NCI-H510A (cell line): ENCODE results near the gene RPS16.
"Not testable (repeated sequence)": the region's sequence is repeated elsewhere in the genome, so short reads cannot be mapped to it uniquely, and the experiment has no call there.

Experiments
- DNase-seq: peaks from one replicate; lab custom pipeline; 2025; lab: John Stamatoyannopoulos, UW

Gene RPS16

DNA sequence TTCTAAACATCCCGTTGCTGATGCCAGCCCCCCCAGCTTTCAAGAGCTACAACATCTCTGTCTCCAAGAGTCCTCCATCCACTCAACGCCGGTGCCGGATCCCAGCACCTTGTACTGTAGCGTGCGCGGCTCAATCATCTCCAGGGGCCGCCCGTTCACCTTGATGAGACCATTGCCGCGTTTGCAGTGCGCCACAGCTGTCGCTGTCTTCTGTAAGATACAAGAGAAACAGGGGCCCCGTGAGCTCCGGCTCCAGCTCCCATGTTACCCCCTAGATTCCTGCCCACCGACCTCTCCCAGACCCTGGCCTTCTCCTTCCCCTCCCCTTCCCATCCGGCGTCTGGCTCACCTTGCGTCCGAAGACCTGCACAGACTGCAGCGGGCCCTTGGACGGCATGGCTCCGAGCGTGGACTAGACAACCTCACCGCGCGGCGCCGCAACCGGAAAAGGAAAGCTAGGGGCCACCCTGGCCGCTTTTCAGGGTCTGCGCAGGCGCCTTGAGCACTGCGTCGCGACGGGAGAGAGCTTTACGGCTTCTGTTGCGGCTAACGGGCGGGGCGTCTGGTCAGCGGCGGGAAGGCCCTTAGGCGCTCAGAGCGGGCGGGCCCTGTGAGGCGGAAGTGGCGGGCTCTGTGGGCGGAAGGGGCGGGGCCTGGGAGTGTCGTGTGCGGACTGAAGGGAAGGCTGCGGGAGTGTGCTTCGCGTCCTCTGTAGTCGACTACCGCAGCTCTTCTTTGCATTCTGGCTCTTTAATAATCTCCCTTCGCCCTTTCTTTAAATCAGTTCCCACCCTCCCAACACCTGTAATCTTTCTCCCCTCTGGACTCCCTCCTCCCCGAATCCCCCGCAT is at the start of gene RPS16:
TSS of gene RPS16 (minus strand) at position 451 of the 851 bp plus-strand sequence. CDS start at position 397, 54 bp downstream.
- DNase-seq = peak; percentile 95

DNA sequence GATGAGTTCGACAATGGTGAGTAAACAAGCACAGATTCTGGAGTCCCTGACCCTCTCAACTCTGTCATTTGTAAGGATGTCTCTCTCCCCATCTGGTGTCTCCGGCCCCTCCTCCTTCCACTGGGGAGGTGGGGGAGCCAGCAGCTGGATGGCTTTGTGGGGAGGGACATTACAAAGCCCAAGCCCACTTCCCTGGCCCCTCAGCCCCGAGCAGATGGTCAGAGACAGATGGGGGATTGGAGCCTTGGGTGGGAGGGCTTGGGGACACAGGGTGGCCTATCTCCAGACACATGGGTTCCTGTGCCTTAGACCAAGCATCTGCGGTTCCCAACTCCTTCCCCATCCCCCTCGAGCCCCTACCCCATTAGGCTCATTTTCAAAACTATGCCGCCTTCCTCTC is 47.4 kb upstream of the RPS16 start:
- DNase-seq = no peak

DNA sequence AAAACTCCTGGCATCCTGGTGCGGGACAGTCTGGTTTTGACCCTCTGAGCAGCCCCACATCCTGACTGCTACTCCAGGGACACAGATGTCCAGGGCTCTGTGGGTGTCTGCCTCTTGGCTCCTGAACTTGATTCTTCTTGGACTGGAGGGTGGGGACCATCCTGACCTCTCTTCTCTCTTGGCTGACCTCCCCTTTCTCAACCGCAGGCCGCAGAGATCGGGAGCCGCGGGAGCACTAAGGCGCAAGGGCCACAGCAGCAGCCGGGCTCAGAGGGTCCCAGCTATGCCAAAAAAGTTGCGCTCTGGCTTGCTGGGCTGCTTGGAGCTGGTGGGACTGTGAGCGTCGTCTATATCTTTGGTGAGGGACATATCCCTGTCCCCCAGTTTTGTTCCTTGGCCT is 45.9 kb upstream of the RPS16 start:
- DNase-seq = no peak

DNA sequence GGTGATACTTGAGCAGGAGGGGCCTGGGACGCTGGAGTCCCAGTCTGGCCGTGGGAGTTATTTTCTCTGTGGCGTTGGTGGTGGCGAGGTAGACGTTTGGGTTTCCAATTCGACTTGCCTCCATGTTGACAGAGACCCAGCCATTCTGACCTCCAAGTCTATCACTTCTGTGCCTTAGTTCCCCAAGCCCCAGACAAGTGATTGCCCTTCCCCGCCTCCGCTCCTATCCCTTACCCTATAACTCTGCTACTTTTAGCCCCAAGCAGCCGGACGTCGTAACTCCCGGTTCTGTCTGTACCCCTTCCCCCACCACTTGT is 45.4 kb upstream of the RPS16 start:
- no peak for DNase-seq

DNA sequence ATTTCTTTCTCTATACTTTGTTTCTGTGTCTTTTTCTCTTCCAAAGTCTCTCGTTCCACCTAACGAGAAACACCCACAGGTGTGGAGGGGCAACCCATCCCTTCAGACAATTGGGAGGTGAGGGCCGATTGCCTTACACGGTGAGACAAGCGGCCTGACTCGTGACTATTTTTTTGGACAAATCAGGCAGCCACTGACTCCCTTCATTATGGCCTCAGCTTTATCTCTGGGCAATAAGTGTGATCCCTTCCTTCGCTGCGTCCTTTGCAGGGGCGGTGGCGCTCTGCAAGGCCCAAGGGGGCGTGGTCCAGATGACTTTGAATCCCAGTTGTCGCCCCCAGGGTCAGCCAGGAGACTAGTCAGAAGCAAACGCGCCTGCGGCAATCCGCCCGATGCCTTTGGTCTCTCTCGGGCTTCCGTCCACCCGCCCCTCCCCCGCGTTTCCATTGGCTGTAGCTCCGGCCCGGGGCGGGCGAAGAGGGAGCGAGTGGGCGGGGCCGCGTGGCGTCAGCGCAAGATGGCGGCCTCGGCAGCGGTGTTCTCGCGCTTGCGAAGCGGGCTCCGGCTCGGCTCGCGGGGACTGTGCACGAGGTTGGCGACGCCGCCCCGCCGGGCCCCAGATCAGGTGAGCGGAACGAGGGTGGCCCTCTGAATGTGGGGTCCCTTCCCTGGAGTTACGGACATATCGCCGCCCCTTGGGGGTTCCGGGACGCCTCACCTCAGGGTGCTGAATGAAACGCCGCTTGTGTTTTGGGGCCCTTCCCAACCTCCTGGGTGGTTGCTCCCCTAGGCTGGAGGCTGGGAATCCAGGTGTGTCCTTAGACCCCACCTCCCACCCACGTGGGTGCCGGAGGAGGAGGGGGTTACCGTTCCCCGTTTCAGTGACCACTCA is 44.8 kb upstream of the RPS16 start, which contains the start of gene TIMM50:
TSS of gene TIMM50 (plus strand) at position 502 of the 892 bp plus-strand sequence. CDS start at position 518, 16 bp downstream.
- DNase-seq = peak; percentile 97

DNA sequence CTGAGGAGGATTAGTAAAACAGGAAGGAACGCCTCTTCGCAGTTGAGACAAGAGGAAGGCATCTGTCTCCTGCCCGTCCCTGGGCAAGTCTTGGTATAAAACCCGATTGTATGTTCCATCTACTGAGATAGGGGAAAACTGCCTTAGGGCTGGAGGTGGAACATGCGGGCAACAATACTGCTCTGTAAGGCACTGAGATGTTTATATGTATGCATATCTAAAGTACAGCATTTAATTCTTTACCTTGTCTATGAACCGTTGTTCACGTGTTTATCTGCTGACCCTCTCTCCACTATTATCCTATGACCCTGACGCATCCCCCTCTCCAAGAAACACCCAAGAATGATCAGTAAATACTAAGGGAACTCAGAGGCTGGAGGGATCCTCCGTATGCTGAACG is 44.2 kb upstream of the RPS16 start:
- no peak for DNase-seq

DNA sequence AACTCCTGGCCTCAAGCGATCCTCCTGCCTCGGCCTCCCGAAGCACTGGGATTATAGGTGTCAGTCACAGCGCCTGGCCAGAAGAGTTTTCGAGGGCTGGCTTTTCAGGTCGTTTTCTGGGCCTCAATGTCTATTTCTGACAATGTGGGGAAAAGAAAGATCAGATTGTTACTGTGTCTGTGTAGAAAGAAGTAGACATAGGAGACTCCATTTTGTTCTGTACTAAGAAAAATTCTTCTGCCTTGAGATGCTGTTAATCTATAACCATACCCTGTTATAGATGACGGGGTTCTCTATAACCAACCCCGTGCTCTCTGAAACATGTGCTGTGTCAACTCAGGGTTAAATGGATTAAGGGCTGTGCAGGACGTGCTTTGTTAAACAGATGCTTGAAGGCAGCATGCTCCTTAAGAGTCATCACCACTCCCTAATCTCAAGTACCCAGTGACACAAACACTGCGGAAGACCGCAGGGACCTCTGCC is 43.6 kb upstream of the RPS16 start:
- DNase-seq = not testable (repeated sequence)

DNA sequence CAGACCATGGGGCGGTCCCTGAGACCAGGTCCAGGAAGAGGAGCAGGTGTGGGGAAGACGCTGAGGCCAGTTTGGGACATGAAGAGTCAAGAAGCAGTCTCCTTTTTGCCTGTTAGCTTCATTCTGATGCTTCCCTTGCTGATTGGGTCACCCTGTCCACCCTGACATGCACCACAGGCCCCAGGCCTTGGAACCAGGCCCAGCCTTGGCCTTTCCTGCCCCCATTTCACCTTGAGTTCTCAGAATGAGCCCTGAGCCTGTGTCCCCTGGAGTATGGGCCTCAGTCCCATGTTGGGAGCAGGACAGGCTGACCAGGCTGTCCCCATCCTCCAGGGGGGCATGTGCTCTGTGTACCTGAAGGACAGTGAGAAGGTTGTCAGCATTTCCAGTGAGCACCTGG is 40.0 kb upstream of the RPS16 start:
- DNase-seq = no peak

DNA sequence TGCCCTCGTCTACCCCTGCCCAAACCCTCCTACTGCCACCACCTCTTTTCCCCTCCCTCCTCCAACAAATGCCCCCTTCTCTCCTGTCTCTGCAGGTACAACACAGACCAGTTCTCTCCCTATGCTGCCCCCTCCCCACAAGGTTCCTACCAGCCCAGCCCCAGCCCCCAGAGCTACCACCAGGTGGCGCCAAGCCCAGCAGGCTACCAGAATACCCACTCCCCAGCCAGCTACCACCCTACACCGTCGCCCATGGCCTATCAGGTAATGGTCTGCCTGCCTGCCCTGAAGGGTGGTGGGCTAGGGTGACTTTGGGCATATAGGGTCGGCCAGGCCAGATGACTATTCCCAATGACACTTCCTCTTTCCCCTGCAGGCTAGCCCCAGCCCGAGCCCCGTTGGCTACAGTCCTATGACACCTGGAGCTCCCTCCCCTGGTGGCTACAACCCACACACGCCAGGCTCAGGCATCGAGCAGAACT is 38.4 kb upstream of the RPS16 start:
- DNase-seq = peak; percentile 40

DNA sequence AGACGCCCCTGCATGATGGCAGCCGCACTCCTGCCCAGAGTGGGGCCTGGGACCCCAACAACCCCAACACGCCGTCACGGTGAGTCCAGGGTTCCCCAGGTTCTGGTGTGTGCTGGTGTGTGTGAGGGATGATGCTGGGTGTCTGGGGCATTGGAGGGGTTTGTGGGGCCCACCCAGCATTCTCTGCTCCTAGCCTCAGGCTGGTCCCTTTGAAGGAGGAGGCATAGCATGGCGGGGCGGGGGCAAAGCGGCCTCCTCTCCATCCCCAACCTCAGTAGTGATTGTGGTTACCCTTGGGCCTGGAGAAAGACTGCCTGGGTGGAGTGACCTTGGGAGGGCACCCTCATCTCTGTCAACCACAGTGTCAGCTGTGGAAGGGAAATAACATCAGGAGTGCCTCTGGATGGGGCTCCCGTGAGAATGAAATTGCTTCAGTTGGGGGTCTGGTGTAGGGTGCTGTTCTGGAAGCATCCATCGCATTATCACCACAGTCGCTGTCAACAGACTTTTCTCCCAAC is 37.8 kb upstream of the RPS16 start:
- DNase-seq = no peak

DNA sequence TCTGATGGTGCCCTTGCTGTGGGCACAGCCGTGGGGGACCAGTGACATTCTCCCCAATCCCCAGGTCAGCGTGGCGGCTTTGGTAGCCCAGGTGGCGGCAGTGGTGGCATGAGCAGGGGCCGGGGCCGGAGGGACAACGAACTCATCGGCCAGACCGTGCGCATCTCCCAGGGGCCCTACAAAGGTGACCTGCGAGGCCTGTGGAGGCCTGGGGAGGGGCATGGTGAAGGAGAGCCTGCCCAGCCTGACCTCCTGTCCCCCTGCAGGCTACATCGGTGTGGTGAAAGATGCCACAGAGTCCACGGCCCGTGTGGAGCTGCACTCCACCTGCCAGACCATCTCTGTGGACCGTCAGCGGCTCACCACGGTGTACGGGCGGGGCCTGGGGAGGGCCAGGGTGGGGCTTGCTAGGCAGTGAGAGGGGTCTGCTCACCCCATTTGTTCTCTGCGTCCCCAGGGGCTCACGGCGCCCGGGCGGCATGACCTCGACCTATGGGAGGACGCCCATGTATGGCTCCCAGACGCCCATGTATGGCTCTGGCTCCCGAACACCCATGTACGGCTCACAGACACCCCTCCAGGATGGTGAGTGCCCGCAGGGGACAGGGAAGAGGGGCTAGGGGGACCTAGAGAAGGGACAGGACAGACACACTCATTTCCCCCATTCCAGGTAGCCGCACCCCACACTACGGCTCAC is 37.1 kb upstream of the RPS16 start:
- DNase-seq = no peak

DNA sequence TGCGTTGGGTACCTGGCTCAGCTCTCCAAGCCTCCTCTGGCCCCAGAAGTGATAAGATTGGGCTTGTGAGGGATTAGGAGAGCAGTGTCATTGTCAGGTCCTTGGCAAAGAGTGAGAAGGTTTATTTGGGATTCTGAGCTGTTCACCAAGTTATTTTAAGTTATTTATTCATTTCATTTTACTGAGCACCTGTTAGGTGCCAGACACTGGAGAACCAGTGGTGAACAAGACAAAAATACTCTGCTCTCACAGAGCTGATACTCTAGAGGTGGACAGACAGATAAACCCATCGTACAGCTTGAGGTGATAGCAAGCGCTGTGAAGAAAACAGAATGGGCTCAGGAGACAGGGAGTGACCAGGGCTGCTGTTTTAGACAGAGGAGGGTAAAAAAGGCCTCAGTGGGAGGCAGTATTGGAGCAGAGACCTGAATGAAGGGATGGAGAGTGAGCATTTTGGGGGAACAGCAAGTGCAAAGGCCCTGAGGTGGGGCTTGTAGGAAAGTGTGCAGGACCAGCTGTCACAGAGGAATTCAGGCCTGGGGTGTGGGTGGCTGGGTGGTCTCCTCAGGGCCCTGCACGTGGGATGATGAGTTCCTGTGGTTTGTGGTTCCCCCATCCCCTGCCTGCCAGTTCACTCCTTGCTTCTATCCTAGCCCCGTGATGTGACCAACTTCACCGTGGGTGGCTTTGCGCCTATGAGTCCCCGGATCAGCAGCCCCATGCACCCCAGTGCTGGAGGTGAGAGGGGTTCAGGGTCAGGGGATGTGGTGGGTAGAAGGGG is 36.2 kb upstream of the RPS16 start:
- DNase-seq = no peak

DNA sequence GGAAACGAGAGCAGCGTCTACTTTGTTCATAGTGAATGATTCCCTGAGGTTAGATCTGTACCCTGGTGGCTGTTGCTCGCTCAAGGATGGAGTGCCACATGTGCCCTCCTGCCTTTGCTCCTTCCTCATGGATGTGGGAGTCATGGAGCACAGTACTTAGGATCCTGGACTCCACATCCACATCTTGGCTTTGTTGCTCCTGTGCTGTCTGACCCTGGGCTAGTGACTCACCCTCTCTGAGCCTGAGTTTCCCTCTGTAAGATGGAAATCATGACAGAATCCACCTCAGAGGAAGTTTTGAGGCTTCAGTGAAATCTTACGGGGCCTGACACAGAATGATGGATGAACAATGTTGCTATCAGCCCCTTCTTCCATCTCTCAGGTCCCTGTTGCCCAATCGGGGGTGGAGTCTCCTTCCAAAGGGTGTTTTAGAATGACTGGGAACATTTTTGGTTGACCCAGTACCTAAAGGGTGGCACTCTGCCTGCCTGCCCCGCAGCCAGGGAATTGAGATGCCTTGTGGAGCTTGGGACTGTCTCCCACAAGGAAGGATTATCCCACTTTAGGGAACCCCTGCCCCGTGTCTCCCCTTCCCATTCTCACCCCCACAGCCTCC is 35.1 kb upstream of the RPS16 start:
- no peak for DNase-seq

DNA sequence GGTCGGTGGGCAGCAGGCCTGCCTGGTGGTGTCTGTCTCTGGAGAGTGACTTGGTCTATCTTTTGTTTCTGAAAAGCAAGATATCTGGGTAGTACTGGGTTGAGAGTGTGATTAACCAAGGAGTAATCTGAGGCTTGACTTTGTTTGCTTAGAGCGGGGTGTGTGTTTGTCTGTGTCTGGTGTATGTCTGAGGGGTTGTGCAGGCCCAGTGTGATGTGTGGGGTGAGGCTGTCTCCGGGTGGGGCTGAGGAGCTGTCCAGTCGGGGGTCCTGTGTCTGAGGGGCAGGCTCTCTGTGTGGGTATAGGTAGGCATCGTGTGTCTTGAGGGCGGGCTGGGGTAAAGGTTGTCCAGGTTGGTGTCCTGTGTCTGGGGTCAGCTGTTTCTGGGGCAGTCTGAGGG is 33.8 kb upstream of the RPS16 start:
- DNase-seq = no peak

DNA sequence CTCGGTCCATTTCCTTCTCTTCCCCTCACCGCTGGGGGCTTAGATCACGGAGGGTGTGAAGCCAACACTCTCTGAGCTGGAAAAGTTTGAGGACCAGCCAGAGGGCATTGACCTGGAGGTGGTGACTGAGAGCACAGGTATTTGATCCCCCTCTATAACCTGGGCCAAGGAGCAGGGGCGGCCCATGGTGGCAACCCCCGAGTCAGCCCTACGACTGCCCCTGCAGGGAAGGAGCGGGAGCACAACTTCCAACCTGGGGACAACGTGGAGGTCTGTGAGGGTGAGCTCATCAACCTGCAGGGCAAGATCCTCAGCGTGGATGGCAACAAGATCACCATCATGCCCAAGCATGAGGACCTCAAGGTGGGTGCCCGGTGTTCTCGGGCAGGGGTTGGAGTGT is 33.3 kb upstream of the RPS16 start:
- no peak for DNase-seq

DNA sequence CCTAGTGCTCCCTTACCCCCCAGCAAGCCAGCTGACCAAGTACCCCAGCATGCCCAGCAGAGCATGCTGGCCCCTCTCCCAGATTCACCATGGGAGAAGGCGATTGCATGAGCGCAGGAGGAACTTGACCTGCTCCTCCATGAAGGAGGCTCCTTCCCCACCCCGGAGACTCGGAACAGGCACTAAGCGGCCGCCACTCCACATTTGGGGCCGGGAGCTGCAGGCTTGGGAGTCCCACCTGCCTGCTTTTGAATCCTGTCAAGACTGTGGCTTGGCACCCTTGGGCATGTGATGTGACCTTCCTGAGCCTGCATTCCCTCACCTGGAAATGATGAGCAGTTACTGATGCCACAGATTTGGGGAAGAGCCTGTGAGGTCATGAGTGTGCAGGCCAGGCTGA is 32.2 kb upstream of the RPS16 start:
- no peak for DNase-seq

DNA sequence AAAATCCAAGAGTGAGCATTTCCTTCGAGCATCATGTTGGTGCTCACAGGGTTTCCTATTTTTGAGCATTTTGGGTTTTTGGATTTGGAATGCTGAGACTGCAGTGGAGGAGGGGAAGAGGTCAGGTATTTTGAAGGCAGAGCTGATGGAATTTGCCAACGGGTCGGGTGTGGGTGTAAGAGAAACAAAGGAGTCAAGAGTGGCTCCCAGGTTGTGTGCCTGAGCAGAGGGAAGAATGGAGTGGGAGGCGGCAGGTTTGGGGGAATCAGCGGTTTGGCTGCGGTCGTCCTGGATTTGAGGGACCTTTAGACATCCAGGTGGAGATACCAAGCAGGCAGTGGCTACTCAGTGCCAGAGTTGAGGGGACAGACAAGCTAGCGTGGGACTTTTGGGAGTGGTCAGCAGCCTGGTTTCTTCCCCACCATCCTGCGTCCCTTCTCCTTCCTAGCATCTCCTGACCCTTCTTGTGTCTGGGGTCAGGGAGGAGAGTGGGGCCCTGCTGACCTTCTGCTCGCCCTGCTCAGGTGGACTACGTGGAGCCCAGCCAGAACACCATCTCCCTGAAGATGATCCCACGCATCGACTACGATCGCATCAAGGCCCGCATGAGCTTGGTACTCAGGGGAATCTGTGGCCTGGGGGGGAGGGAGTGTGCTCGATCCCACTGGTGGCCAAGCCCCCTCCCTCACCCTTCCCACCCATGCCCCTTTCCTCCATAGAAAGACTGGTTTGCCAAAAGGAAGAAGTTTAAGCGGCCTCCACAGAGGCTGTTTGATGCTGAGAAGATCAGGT is 30.4 kb upstream of the RPS16 start:
- no peak for DNase-seq

DNA sequence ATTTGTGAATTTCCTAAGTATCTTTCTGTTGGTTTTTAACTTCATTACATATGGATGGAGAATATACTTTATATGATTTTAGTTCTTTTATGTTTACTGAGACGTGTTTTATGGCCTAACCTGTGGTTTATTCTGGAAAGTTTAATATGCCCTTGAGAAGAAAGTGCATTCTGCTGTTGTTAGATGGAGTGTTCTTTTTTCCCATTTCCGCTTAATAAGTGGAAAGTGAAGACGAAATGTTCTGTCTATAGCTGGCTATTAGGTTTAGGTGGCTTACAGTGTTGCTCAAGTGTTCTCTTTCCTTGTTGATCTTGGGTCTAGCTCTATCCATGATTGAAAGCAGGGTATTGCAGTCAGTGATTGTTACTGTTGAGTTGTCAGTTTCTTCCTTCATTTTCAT is 27.7 kb upstream of the RPS16 start:
- no peak for DNase-seq

DNA sequence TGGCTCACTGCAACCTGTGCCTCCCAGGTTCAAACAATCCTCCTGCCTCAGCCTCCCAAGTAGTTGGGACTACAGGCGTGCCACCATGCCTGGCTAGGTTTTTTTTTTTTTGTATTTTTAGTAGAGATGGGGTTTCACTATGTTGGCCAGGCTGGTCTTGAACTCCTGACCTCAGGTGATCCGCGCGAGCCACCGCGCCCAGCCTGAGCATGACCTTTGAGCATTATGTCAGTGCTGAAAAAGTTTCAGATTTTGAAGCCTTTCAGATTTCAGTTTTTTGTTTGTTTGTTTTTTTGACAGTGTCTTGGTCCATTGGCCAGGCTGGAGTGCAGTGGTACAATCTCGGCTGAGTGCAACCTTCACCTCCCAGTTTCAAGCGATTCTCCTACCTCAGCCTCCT is 15.5 kb upstream of the RPS16 start:
- not testable (repeated sequence) for DNase-seq
